Lower leg skin (tissue), 3 donors: ENCODE measurements around the gene PRDX3.
"Not testable (repeated sequence)": the region's sequence is repeated elsewhere in the genome, so short reads cannot be mapped to it uniquely, and the experiment has no call there.

Experiments used
- POLR2A ChIP-seq, 2 donors: fragments of 450-650 bp; IDR thresholded peaks; one replicate each; pipeline ENCODE4 v1.6.1; 2016 to 2017; ENCODE audit warnings: antibody characterized with exemption in 2 of 2, mild to moderate bottlenecking in 1 of 2, moderate library complexity in 1 of 2
- TF ChIP-seq, protein P1 (sequence below), 3 donors: fragments of 450-650 bp; IDR thresholded peaks; one replicate each; pipeline ENCODE4 v1.5.1; 2016; ENCODE audit warnings: antibody characterized with exemption in 3 of 3, mild to moderate bottlenecking in 3 of 3, moderate library complexity in 2 of 3

- TF ChIP-seq, protein P1, sequence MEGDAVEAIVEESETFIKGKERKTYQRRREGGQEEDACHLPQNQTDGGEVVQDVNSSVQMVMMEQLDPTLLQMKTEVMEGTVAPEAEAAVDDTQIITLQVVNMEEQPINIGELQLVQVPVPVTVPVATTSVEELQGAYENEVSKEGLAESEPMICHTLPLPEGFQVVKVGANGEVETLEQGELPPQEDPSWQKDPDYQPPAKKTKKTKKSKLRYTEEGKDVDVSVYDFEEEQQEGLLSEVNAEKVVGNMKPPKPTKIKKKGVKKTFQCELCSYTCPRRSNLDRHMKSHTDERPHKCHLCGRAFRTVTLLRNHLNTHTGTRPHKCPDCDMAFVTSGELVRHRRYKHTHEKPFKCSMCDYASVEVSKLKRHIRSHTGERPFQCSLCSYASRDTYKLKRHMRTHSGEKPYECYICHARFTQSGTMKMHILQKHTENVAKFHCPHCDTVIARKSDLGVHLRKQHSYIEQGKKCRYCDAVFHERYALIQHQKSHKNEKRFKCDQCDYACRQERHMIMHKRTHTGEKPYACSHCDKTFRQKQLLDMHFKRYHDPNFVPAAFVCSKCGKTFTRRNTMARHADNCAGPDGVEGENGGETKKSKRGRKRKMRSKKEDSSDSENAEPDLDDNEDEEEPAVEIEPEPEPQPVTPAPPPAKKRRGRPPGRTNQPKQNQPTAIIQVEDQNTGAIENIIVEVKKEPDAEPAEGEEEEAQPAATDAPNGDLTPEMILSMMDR (IDR thresholded peaks at IDR 0.05), result not testable (repeated sequence)
- not testable (repeated sequence) for TF ChIP-seq POLR2A (IDR thresholded peaks at IDR 0.05)
Measured at GRCh38 chr10:119180850-119181400, 2.3 kb upstream of the PRDX3 start.
